GDM1 (cell line): ENCODE measurements around the gene CMTM3.
A peak's percentile ranks its signal among the peaks of the same experiment; 100 is the strongest.
"Not testable (repeated sequence)": the region's sequence is repeated elsewhere in the genome, so short reads cannot be mapped to it uniquely, and the experiment has no call there.

Experiments used
- DNase-seq: peaks from one replicate; lab custom pipeline; 2025; lab: John Stamatoyannopoulos, UW

Gene CMTM3

DNA sequence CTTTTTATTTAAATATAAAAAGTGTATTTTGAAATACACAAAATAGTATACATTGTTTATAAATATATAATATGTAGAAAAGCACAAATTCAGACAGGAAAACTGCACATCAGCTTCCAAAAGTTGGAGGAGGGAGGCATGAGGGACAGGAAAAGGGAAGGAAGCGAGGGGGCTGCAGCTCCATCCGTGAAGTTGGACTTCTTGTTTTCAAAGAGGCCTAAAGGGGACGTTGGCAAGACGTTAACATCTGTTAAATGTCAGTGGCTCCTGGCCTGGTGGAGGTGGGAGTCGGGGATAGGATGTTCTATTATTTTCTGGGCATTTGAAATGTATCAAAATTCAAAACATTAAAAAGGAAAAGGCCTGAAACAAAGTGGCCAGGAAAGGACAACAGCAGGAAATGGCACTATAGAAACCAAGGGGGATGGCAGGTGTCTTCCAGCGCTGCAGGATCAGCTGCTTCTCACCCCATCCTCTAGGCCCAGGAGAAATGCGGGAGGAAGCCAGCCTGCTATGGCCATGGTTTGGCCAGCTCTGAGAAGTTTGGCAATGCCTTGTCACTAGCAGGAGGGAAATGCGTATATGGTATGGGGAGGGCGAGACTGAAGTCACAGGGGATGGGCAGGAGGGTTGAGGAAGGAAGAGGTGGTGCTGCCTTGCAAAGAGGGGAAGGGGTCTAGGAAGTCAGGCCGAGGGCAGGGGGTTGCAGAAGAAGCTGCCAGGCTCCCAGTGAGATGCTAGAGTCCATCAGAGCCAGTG is 18.8 kb upstream of the CMTM3 start:
- peak; percentile 24 for DNase-seq

DNA sequence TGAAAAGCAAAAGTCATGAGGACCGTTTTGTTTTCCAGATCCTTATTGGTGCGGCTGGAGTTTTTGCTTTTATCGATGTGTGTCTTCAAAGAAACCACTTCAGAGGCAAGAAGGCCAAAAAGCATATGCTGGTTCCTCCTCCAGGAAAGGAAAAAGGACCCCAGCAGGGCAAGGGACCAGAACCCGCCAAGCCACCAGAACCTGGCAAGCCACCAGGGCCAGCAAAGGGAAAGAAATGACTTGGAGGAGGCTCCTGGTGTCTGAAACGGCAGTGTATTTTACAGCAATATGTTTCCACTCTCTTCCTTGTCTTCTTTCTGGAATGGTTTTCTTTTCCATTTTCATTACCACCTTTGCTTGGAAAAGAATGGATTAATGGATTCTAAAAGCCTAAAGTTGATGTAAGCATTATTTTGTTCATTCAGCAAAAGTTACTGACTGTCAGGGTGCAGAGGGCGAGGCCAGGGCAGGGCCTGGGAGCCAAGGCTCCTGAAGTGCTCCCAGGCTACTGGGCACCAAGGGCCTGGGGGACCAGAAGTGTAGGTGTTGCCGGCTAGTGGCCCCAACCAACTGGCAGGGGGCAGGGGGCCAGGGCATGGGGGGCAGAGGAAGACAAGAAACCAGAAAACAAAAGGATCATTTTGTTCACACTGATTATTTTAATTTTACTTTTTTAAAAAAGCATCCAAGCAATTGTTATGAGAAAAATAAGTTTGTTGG is 16.5 kb upstream of the CMTM3 start:
- DNase-seq: no peak

DNA sequence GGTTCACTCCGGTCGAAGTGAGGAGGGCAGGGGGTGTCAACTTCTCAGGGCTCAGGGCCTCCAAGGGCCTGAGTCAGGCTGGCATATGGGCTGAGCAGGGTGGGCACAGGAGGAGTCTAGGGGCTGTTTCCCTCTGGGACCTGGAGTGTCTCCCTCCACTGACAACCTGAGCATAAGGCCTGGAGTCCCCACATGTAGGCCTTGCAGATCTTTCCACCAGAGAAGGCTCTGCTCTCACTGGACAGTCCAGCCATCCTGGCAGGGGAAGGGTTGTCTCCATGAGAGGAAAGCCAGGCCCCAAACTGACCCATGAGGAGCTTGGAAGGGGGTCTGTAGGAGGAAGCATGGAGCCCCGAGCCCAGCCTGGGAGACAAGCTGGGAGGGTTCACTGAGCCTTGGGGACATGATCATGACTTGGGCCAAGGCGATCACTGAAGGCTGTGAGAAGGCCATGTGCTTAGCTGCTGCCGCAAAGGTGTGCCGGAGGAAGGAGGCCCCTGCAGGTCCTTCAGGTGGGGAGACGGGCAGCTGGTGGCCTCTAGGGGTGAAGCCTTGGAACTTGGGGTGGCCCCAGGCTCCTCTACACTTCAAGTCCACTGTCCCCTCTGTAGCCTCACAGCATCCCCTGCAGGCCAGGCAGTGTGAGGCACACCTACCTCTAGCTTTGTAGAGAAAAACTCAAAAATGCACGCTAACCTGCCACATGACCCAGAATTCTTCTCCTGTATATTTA is 15.4 kb upstream of the CMTM3 start:
- DNase-seq: peak; percentile 25

DNA sequence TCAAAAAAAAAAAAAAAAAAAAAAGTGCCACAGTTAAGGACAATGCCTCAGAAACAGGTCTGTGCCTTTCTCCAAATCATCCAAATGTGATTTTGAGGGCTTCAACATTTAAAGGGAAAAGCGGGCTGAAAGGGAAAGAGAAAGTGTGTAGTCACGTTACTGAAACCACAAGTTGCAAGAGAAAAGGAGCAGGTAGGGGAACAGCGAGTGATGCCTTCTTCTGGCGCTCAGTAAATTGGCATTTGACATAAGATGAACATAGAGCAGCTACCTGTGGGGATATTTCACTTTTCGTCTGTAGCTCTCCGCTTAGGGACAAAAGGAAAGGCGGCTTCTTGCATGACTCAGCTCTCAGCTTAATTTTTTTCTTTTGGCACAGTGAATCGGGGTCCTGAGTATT is 14.2 kb upstream of the CMTM3 start:
- DNase-seq: no peak

DNA sequence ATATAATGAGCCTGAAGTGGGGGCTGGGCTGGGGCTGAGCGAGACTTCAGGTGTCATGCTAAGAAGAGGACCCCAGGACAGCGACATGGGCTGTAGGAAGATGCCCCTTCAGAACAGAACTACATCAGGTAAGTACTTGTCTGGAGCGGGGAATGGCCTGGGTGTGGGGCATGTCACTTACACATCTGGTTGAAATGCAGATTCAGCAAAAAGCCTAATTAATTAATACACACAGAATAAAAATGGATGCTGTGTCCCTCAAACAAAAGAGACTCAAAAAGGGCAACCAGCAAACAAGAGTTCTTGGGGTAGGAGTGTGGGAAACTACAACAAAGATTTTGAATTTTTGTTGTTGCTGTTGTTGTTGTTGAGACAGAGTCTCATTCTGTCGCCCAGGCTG is 13.5 kb upstream of the CMTM3 start:
- no peak for DNase-seq

DNA sequence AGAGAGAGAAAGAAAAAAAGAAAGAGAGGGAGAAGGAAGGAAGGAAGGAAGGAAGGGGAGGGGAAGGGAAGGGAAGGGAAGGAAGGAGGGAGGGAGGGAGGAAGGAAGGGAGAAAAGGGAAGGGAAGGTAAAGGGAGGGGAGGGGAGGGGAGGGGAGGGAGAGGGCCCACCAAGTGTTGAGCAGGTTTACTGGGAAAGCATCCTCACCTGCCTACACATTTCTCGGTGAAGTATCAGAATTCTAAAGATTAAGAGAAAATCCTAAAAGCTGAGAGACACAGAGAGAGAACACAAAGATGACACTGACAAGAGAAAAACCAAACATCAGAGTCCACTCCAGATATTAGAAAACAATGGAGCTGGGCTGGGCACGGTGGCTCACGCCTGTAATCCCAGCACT is 12.3 kb upstream of the CMTM3 start:
- no peak for DNase-seq

DNA sequence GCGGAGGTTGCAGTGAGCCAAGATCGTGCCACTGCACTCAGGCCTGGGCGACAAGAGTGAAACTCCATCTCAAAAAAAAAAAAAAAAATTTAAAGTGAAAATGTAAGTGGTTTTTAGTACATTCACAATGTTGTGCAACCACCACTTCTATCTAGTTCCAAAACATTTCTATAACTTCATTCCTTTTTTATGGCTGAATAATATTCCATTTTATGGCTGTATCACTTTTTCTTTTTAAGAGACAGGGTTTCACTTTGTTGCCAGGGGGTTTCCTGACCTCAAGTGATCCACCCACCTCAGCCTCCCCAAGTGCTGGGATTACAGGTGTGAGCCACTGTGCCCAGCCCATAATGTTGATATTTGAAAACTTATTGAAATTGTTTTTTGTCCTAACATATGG is 11.7 kb upstream of the CMTM3 start:
- DNase-seq: no peak

DNA sequence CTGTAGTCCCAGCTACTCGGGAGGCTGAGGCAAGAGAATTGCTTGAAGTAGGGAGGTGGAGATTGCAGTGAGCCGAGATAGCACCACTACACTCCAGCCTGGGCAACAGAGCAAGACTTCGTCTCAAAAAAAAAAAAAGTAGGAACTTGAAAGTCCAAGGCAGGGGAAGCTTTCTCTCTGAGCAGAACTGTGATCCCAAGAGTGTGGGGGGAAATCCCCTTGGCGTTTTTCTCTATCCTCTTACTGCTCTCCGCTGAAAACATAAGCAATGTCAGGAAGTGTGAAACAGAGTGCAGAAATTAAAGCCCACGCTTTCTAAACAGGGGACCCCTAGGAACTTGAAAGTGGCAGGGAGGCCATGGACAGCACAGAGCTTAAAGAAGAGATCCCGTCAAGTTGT is 9.8 kb upstream of the CMTM3 start:
- no peak for DNase-seq

DNA sequence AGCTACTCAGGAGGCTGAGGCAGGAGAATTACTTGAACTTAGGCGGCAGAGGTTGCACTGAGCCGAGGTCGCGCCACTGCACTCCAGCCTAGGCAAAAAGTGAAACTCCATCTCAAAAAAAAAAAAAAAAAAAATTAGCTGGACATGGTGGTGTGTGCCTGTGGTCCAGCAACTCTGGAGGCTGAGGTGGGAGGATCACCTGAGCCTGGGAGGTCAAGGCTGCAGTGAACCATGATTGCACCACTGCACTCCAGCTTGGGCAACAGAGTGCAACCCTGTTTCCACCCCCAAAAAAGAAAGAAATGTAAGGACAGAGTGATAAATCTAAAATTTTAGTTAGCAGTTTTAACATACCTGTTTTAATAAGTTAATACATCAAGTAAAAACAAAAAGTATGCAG is 7.9 kb upstream of the CMTM3 start:
- not testable (repeated sequence) for DNase-seq

DNA sequence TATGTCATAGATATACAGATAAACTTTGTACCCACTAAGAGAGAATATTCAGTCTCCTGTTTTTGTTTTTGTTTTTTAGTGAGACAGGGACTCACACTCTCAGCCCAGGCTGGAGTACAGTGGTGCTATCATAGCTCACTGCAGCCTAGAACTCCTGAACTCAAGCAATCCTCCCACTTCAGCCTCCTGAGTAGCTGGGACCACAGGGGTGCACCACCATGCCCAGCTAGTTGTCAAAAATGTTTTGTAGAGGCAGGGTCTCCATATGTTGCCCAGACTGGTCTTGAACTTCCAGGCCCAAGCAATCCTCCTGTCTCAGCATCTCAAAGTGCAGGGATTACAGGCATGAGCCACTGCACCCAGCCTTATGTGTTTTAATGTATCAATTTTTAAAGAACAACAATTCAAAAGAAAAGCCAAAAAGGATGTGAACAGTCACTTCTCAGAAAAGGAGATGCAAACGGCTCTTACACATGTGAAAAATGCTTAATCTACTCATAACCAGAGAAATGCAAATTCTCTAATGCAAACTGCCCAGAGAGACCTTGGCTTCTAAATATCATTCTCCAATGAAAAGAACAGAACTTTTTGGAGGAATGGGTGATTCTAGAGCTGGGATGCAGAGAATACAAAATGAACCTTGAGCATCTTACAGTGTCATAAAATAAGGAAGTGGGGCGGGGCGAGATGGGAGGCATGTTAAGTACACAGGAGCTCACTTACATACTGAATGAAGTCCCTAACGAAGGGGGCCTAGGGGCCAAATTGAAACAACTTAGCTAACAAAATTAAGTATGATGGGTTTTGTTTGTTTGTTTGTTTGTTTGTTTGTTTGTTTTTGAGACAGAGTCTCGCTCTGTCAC is 7.3 kb upstream of the CMTM3 start:
- DNase-seq: no peak

DNA sequence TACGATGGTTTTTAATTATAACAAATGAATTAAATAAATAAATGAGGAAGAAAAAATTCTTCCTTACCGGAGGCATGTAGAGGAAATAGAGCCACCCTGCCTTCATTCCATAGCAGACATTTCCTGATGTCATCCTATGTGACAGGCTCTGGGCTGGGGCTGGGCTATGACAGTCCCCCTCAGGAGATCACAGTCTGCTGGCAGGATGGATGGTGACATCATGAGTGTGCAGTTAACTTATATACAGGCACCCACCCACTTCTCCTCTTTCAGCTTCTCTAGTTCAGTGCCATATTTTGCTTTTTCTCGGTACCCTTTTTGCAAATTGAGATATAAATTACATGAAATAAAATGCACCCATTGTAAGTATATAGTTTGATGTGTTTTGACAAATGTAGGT is 6.4 kb upstream of the CMTM3 start:
- no peak for DNase-seq

DNA sequence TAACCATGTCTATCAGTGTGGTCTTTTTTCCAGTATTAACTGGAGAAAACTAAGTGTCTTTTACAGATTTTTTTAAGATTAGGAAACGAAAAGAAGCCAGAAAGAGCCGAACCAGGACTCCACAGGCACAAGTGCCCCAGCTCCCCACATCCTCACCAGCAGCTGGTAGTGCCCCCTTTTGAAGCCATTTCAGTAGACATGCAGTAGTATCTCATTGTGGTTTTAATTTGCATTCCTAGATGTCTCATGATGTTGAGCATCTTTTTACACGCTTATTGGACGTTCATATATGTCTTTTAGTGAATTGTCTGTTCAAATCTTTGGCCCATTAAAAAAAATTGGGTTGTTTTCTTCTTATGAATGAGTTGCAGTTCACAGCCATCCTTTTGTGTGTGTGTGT is 4.8 kb upstream of the CMTM3 start:
- DNase-seq: no peak

DNA sequence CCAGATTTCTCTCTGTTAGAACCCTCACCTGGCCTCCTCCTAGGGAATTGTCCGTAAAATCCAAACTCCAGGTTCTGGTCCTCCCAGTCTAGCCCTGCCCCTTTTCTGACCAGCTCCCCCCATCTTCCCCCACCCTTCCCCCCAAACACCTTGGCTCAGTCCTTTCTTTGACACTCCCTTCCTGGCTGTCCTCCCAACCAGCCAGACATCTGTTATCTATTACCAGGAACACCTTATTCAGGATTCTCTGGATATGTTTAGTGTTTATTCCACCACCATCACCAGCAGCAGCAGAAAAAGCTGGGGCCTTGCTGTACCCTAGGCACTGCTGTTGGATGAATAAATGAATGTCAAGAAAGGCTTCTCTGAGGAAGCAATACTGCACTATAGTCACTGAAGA is 4.0 kb upstream of the CMTM3 start:
- no peak for DNase-seq

DNA sequence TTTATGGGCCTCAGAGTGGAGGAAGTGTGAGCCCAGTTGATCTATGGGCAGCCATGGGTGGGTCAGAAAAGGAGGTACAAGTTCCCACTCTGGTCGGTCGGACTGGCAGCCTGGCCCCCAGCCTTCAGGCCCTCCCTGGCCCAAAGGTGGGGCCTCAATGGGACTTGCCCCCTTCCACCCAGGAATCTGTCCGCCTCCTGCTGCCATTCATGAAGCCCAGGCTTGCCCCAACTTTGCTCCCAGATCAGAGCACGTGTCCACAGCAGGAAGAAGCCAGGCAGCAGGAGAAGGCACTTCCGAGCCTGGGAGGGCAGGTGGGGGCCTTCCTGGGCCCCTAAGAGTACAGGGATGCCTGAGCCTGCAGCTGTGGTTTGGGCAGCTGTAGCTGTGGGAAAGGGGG is 3.0 kb upstream of the CMTM3 start:
- no peak for DNase-seq

DNA sequence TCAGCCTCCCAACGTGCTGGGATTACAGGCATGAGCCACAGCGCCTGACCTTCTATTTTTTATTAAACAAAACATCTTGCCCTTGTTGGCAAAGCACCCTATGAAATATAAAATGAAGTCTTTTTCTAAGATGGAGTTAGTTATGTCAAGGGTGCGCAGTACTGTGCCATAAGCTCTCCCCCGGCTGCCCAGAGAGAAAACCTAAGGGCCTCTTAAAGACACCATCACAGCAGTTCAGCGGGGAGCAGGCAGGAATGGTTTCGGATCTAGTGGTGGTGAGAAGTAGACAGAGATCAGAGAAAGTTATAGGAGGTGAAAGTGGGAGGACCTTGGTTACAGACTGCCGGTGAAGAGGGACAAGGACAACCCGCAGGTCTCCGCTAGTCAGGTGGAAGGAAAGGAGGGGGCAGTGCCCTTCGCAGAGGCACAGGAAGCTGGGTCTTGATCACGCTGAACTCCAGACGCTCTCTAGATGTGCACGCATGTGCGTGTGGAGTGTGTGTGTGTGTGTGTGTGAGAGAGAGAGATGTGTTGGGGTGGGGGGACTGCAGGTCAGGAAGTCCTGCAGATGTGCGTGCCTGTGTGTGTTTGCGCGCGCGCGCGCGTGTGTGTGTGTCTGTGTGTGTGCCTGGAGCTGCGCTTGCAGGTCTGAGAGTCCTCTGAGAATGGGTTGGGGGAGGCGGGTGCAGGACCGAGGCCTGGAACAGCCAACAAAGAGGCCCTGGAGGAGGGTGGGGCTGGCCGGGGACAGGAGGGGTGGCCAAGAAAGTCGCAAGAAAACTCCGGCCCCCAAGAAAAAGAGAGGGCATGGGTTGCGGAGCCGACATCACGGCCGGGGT is 748 bp upstream of the CMTM3 start:
- DNase-seq: peak; percentile 60

DNA sequence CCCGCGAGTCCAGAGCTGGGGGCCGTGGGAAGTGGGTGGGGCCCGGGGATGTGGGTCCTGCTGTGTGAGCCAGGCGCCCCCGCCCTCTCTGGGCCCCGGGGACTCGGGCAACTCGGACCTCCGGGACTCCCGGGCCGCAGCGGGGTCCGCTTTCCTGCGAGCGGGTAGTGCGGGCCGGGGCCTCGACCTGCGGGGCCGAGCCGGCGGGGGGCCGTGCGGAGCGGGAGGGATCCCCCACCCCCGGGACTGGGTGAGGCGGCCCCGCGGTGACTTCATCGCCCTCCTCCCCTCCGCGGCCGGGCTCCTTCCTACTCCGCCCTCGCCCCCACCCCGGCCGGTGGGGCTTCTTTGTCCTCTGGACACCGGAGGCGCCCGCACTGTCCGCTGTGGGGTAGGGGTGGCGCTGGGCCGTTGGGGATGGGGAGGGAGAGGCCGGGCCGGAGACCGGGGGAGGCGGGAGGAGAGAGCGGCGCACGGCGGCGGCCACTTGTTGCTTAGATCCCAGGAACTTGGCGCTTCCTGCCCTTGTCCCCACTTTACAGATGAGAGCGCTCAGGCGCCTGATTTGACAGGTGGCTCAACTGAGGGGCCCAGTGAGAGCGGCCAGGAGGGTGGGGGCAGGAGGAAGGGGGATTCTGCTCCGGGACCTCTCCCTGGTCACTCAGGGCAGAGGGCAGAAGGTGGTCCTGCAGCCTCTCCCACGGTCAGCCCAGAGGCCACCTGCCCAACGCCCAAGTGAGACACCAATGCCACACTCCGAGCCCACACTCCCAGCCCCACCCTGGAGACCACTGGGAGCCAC is 874 bp downstream of the CMTM3 start:
- DNase-seq: no peak

DNA sequence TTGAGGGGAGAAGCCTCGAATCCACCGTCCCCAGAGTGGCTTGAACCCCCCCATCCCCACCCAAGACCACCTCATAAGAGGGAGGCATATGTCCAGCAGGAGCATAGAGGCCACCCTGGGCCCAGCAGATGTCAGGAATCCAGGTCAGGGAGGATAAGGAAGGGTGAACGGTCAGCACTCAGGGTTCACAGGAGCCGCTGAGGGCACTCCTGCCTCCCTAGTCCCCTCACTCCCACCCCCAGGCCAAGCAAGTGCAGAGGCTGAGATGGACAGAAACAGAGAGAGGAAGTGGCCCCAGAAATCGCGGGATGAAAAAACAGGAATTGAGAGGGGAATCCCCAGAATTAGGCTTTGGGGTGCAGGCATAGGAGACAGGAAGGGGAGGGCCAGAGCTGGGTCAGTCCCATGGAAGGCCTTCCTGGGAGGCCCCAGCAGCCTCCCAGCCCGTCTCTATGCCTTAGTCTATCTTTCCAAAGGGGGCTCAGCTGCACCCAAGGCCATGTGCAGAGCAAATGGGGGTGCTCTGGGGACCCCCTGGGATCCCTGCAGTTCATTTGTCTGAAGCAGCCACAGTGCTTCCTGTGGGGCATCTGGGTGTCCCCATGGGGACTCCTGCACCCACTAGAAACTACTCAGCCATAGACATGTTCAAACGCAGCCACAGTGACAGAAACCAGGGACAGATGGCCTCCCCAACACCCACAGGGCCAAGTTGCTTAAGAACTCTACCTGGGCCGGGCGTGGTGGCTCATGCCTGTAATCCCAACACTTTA is 1.7 kb downstream of the CMTM3 start:
- no peak for DNase-seq

DNA sequence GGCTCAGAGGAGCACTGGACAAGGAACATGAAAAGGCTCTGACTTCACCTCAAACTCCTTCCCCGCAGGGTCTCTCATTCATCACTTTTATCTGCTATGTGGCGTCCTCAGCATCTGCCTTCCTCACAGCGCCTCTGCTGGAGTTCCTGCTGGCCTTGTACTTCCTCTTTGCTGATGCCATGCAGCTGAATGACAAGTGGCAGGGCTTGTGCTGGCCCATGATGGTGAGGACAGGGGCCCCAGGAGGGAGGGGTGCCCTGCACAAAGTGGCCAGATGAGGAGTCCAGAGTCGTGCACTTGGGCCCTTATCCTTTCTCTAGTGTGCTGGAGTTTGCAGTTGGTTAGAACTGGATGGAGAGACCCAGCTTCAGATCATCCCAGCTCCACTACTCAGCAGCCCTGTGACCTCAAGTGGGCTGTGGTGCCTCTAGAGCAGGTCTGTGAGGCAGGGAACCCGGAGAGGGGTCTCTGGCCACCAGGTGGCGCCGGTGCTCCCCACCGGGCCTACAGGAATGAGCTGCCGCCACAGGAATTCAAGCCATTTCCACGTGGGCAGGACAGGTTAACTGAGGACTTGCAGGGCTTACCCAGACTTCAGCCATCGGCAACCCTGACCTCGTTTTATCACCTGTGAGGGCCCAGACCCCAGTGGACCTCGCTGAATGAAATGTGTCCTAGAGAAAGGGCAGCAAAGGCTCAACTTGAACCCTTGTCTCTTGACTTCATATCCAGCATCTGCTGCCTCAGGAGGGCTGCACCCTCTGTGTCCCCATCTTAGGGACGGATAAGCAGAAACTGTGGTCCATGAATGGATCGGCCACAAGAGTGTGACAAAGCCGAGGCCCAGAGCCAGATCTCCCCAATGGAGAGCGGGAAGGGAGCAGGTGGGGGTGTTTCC is 4.0 kb downstream of the CMTM3 start:
- DNase-seq: peak; percentile 66

DNA sequence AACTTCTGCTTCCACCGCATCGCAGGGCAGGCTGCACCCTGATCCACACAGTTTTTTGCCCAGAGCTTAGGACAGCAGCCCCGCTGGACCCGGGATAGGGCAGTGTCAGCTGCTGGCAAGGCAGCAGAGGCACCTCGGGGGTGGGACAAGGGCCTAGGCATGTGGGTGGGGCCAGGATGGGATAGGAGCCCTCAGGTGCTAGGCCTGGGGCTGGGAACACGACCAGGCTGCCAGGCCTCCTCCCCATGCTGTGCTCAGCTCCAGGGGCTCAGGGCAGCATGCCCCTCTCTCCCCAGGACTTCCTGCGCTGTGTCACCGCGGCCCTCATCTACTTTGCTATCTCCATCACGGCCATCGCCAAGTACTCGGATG is 4.6 kb downstream of the CMTM3 start:
- no peak for DNase-seq
